PC-9 (cell line): ENCODE results near the gene BPI. TPM values are rescaled to one million over a fixed set of nuclear protein-coding genes. Genes with fewer than 3 reads are reported as not detected.

Experiments
- BruUV-seq: library from RNA; stranded (reverse); fragments of 400-500 nt; replicated peaks from 2 replicates; lab custom pipeline; 2021; lab: Mats Ljungman, UMichigan
- CTCF ChIA-PET: fragments of 300-600 bp; sonication (Branson Sonifier 250); formaldehyde crosslinking; loops from one replicate; lab custom pipeline; 2022; ENCODE audit warnings: antibody characterized with exemption; lab: Charles Lee
- POLR2A ChIA-PET: fragments of 300-600 bp; sonication (Branson Sonifier 250); formaldehyde crosslinking; loops from one replicate; lab custom pipeline; 2022; ENCODE audit warnings: antibody characterized with exemption; ENCODE audit not compliant: unreplicated experiment; lab: Charles Lee
- DNase-seq, 2 experiments: peaks; one replicate each; pipeline versions ENCODE4 v3.0.0 to v3.0.0-alpha.2; 2015 to 2022; ENCODE audit warnings: mixed read lengths in 1 of 2
- H2AFZ ChIP-seq: fragments of 200-600 bp; sonication (generic); 2 replicates; pipeline ENCODE4 v1.8.1; 2017; ENCODE audit warnings: antibody characterized with exemption
- H3F3A ChIP-seq: fragments of 200-600 bp; sonication (generic); 2 replicates; pipeline ENCODE4 v1.8.1; 2017; ENCODE audit warnings: antibody characterized with exemption, mild to moderate bottlenecking, low read depth; ENCODE audit not compliant: insufficient read depth
- H3K27ac ChIP-seq: fragments of 200-600 bp; sonication (generic); 2 replicates; pipeline ENCODE4 v1.6.1; 2016; ENCODE audit warnings: mixed run types
- H3K27me3 ChIP-seq: fragments of 200-600 bp; sonication (generic); 2 replicates; pipeline ENCODE4 v1.6.1; 2016; ENCODE audit warnings: low read depth, mixed run types; ENCODE audit not compliant: insufficient read depth
- H3K36me3 ChIP-seq: fragments of 200-600 bp; sonication (generic); 2 replicates; pipeline ENCODE4 v1.6.1; 2016; ENCODE audit warnings: low read depth, mixed run types
- H3K4me1 ChIP-seq: fragments of 200-600 bp; sonication (generic); replicated peaks from 2 replicates; pipeline ENCODE4 v1.6.1; 2016; ENCODE audit warnings: mixed run types; ENCODE audit not compliant: insufficient read depth
- H3K4me2 ChIP-seq: fragments of 200-600 bp; sonication (generic); 2 replicates; pipeline ENCODE4 v1.6.1; 2017; ENCODE audit warnings: mixed run types
- H3K4me3 ChIP-seq: fragments of 200-600 bp; sonication (generic); 2 replicates; pipeline ENCODE4 v1.6.1; 2016; ENCODE audit warnings: mixed run types
- H3K79me2 ChIP-seq: fragments of 200-600 bp; sonication (generic); 2 replicates; pipeline ENCODE4 v1.6.1; 2017; ENCODE audit warnings: low read depth, mixed run types
- H3K9me2 ChIP-seq: fragments of 200-600 bp; sonication (generic); 2 replicates; pipeline ENCODE4 v1.8.1; 2017; ENCODE audit warnings: mild to moderate bottlenecking; ENCODE audit not compliant: insufficient read depth
- H3K9me3 ChIP-seq: fragments of 200-600 bp; sonication (generic); 2 replicates; pipeline ENCODE4 v1.8.1; 2016; ENCODE audit warnings: low read depth; ENCODE audit not compliant: insufficient read depth
- H4K20me1 ChIP-seq: fragments of 200-600 bp; sonication (generic); 2 replicates; pipeline ENCODE4 v1.8.1; 2017; ENCODE audit not compliant: insufficient read depth
- CTCF ChIP-seq: fragments of 200-600 bp; sonication (generic); conservative IDR thresholded peaks from 2 replicates; pipeline ENCODE4 v1.6.1; 2017; ENCODE audit warnings: mixed run types, antibody characterized with exemption, mild to moderate bottlenecking, moderate library complexity
- EZH2 ChIP-seq: fragments of 200-600 bp; sonication (generic); IDR thresholded peaks from 2 replicates; pipeline ENCODE4 v1.8.0; 2017; ENCODE audit warnings: antibody characterized with exemption, low read depth
- intact Hi-C: fragments of 100-400 bp; cut with micrococcal nuclease; formaldehyde crosslinking; loops from one replicate; pipeline ENCODE4 v1.10.0; 2022; ENCODE audit not compliant: unreplicated experiment
- total RNA-seq: library from RNA; stranded (reverse); gene quantifications from 2 replicates; pipeline ENCODE4 v1.2.3, GENCODE V29; 2021

Gene BPI
- total RNA-seq, 1 experiment from 2014 or later: not detected

GRCh38 chr20:38383147-38383546 is 79.2 kb downstream of the BPI start:
- no peak for DNase-seq
- no peak for TF ChIP-seq CTCF
- no peak for TF ChIP-seq EZH2
- H3F3A ChIP-seq: no peaks in the 10 kb centered on the region
- H3K4me1 ChIP-seq: no peaks in the 10 kb centered on the region
- H3K27me3 ChIP-seq: no peaks in the 10 kb centered on the region
- no peaks in the 10 kb centered on the region for H3K79me2 ChIP-seq
- H3K4me2 ChIP-seq: no peak overlapping the region
- no peaks in the 10 kb centered on the region for H4K20me1 ChIP-seq
- intact Hi-C loops: no loop called here
- ChIA-PET POLR2A (no interaction called here), CTCF (interaction anchor here (0.6 kb wide), 1 partner anchor 260 kb away, joined by 3 read pairs; no protein-coding TSS in a partner anchor)
- no peaks in the 10 kb centered on the region for H3K36me3 ChIP-seq
- H2AFZ ChIP-seq: no peak overlapping the region
- no TSS peak for BruUV-seq
- H3K4me3 ChIP-seq: no peak overlapping the region
- 0 out of 2 replicates have a peak, but pooled peaks cover 3% of the 10 kb centered on the region for H3K9me3 ChIP-seq
- H3K27ac ChIP-seq: no peak overlapping the region
- no peaks in the 10 kb centered on the region for H3K9me2 ChIP-seq

- no peak overlapping the region for H3K27ac ChIP-seq
- H3K4me3 ChIP-seq: no peak overlapping the region
- ChIA-PET CTCF (no interaction called here), POLR2A (interaction anchor here (0.7 kb wide), 1 partner anchor 842 kb away, joined by 6 read pairs; no protein-coding TSS in a partner anchor)
- no peaks in the 10 kb centered on the region for H4K20me1 ChIP-seq
- no peaks in the 10 kb centered on the region for H3K27me3 ChIP-seq
- TF ChIP-seq CTCF (no peak), EZH2 (no peak)
- no peaks in the 10 kb centered on the region for H3F3A ChIP-seq
- no peaks in the 10 kb centered on the region for H3K36me3 ChIP-seq
- no peaks in the 10 kb centered on the region for H3K4me1 ChIP-seq
- no peak overlapping the region for H2AFZ ChIP-seq
- intact Hi-C loops: no loop called here
- H3K4me2 ChIP-seq: no peak overlapping the region
- no TSS peak for BruUV-seq
- 0 out of 2 replicates have a peak, but pooled peaks cover 3% of the 10 kb centered on the region for H3K9me3 ChIP-seq
- DNase-seq: no peak
- no peaks in the 10 kb centered on the region for H3K9me2 ChIP-seq
- H3K79me2 ChIP-seq: no peaks in the 10 kb centered on the region
Observed at GRCh38 chr20:38386004-38386403, 82.0 kb downstream of the BPI start.

- BruUV-seq: no TSS peak
- Histone ChIP-seq H3K9me2 (no peaks in the 10 kb centered on the region), H3K9me3 (0 out of 2 replicates have a peak, but pooled peaks cover 3% of the 10 kb centered on the region), H3K4me1 (no peaks in the 10 kb centered on the region), H3K27me3 (no peaks in the 10 kb centered on the region), H2AFZ (no peak overlapping the region), H3K36me3 (no peaks in the 10 kb centered on the region), H3K4me2 (no peak overlapping the region), H4K20me1 (no peaks in the 10 kb centered on the region), H3K79me2 (no peaks in the 10 kb centered on the region), H3K4me3 (no peak overlapping the region), H3K27ac (no peak overlapping the region), H3F3A (no peaks in the 10 kb centered on the region)
- CTCF ChIA-PET: no interaction called here
- POLR2A ChIA-PET: no interaction called here
- no peak for TF ChIP-seq CTCF
- TF ChIP-seq EZH2: no peak
- DNase-seq: no peak
- intact Hi-C loops: no loop called here
Observed at GRCh38 chr20:38386851-38387250, 82.9 kb downstream of the BPI start.

Other genes with a start within 250 kb of the BPI start
- gene TGM2, start 138.9 kb upstream of the BPI start, total RNA-seq: 286 and 333 TPM in 2 replicates
- gene KIAA1755, start 43.4 kb upstream of the BPI start, total RNA-seq: 0.22 and 0.30 TPM in 2 replicates
- gene LBP, start 42.3 kb downstream of the BPI start, total RNA-seq: not detected in 2 replicates
- 41.5 and 58.9 TPM in 2 replicates for gene SNHG17, start 131.2 kb downstream of the BPI start, total RNA-seq
- 35.2 and 40.2 TPM in 2 replicates for gene RALGAPB, start 168.7 kb downstream of the BPI start, total RNA-seq